HL-60 (cell line): ENCODE data around the gene HADH.

Source experiments
- CTCF ChIP-seq: IDR thresholded peaks from one replicate; pipeline ENCODE4 v1.5.1; 2011; ENCODE audit warnings: low read length, control low read depth, inconsistent platforms; ENCODE audit not compliant: insufficient read depth
- GABPA ChIP-seq: IDR thresholded peaks from 2 replicates; pipeline ENCODE4 v1.6.1; 2012; ENCODE audit warnings: low read depth
- POLR2AphosphoS5 ChIP-seq: IDR thresholded peaks from 2 replicates; pipeline ENCODE4 v1.6.1; 2012; ENCODE audit warnings: low read depth
- TF ChIP-seq, protein P1 (sequence below): IDR thresholded peaks from 2 replicates; pipeline ENCODE4 v1.6.1; 2012; ENCODE audit warnings: low read depth; ENCODE audit not compliant: insufficient replicate concordance

DNA sequence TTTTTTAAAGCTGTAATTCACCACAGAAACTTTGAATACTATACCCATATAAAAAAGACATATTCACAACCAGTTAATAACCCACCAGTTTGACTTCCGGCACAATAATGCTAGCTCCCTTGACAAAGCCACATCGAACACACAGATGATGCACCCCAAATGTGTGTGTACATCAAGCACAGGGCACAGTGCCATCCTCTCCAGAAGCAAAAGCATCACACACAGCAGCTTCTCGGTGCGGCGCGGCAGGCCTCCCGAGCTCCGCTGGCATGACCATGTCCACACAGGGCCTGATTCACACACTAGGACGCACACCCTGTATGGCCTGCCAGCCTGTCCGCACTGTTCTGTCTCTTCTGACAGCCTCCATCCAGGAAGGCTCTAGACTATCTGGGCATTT is 91.1 kb downstream of the HADH start:
- no peak for TF ChIP-seq CTCF
- TF ChIP-seq GABPA = no peak
- TF ChIP-seq, protein P1, sequence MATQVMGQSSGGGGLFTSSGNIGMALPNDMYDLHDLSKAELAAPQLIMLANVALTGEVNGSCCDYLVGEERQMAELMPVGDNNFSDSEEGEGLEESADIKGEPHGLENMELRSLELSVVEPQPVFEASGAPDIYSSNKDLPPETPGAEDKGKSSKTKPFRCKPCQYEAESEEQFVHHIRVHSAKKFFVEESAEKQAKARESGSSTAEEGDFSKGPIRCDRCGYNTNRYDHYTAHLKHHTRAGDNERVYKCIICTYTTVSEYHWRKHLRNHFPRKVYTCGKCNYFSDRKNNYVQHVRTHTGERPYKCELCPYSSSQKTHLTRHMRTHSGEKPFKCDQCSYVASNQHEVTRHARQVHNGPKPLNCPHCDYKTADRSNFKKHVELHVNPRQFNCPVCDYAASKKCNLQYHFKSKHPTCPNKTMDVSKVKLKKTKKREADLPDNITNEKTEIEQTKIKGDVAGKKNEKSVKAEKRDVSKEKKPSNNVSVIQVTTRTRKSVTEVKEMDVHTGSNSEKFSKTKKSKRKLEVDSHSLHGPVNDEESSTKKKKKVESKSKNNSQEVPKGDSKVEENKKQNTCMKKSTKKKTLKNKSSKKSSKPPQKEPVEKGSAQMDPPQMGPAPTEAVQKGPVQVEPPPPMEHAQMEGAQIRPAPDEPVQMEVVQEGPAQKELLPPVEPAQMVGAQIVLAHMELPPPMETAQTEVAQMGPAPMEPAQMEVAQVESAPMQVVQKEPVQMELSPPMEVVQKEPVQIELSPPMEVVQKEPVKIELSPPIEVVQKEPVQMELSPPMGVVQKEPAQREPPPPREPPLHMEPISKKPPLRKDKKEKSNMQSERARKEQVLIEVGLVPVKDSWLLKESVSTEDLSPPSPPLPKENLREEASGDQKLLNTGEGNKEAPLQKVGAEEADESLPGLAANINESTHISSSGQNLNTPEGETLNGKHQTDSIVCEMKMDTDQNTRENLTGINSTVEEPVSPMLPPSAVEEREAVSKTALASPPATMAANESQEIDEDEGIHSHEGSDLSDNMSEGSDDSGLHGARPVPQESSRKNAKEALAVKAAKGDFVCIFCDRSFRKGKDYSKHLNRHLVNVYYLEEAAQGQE = no peak
- no peak for TF ChIP-seq POLR2AphosphoS5
